HG03354 (cell line): ENCODE data around the gene TMEM9B.

Experiments used
- ATAC-seq: cut with Tn5 transposase; IDR thresholded peaks from one replicate; pipeline ENCODE4 v1.9.1; 2021; ENCODE audit warnings: mild to moderate bottlenecking; ENCODE audit not compliant: unreplicated experiment, poor library complexity, severe bottlenecking

The TMEM9B gene

GRCh38 chr11:8933931-8934330 lies 30.3 kb downstream of the TMEM9B start:
- ATAC-seq = no peak

GRCh38 chr11:8932564-8933180 lies 31.6 kb downstream of the TMEM9B start, which contains the start of gene C11orf16:
Gene C11orf16 (minus strand): TSS chr11:8932947. CDS start chr11:8932308, 639 bp downstream.
- ATAC-seq = no peak

GRCh38 chr11:8930456-8931175 lies 33.6 kb downstream of the TMEM9B start:
- ATAC-seq = no peak

GRCh38 chr11:8928981-8929615 lies 35.1 kb downstream of the TMEM9B start:
- no peak for ATAC-seq

GRCh38 chr11:8928205-8928604 lies 36.0 kb downstream of the TMEM9B start:
- ATAC-seq = no peak

- ATAC-seq = no peak
Measured at GRCh38 chr11:8927233-8927632, 37.0 kb downstream of the TMEM9B start.

GRCh38 chr11:8926236-8926635 lies 38.0 kb downstream of the TMEM9B start:
- no peak for ATAC-seq

GRCh38 chr11:8925711-8926110 lies 38.5 kb downstream of the TMEM9B start:
- no peak for ATAC-seq

GRCh38 chr11:8922691-8923090 lies 41.6 kb downstream of the TMEM9B start:
- no peak for ATAC-seq

- no peak for ATAC-seq
Measured at GRCh38 chr11:8917157-8917825, 47.0 kb downstream of the TMEM9B start.

GRCh38 chr11:8914661-8915018 lies 49.6 kb downstream of the TMEM9B start:
- ATAC-seq = no peak

- ATAC-seq = no peak
Measured at GRCh38 chr11:8913961-8914660, 50.1 kb downstream of the TMEM9B start.

GRCh38 chr11:8911029-8911823 lies 53.0 kb downstream of the TMEM9B start, which contains the start of gene AKIP1:
Gene AKIP1 (plus strand): TSS chr11:8911189. CDS start chr11:8911450, 261 bp downstream.
- ATAC-seq = peak; percentile 80

GRCh38 chr11:8910649-8911026 lies 53.6 kb downstream of the TMEM9B start:
- peak; percentile 25 for ATAC-seq

GRCh38 chr11:8908099-8908498 lies 56.1 kb downstream of the TMEM9B start:
- ATAC-seq = no peak

- ATAC-seq = no peak
Measured at GRCh38 chr11:8907116-8907515, 57.1 kb downstream of the TMEM9B start.

- ATAC-seq = no peak
Measured at GRCh38 chr11:8905528-8906165, 58.6 kb downstream of the TMEM9B start.

- ATAC-seq = no peak
Measured at GRCh38 chr11:8899119-8899753, 65.0 kb downstream of the TMEM9B start.
